Kidney epithelial cell (primary cell): ENCODE measurements around the gene ZNF277. TPM values are rescaled to one million over a fixed set of nuclear protein-coding genes. Genes with fewer than 3 reads are reported as not detected.

Experiments used
- DNase-seq: peaks from one replicate; pipeline ENCODE4 v3.0.0-alpha.2; 2010; ENCODE audit warnings: low read depth
- H3K27me3 ChIP-seq: 2 replicates; pipeline ENCODE4 v1.6.0; 2011; ENCODE audit warnings: low read length; ENCODE audit not compliant: control insufficient read depth, insufficient read depth
- H3K36me3 ChIP-seq: 2 replicates; pipeline ENCODE4 v1.5.1; 2011; ENCODE audit warnings: low read length; ENCODE audit not compliant: control insufficient read depth, insufficient read depth
- H3K4me3 ChIP-seq: 2 replicates; pipeline ENCODE4 v1.5.1; 2011; ENCODE audit warnings: low read depth, mild to moderate bottlenecking, control low read depth, low read length
- total RNA-seq: library from RNA; depleted of rRNA; stranded (reverse); fragments of >200 nt; gene quantifications from 2 replicates; pipeline ENCODE4 v1.2.3, GENCODE V29; 2015
- TF ChIP-seq, protein P1 (sequence below): IDR thresholded peaks from 2 replicates; pipeline ENCODE4 v1.5.1; 2011; ENCODE audit warnings: mild to moderate bottlenecking, moderate library complexity, low read length, control low read depth, inconsistent platforms; ENCODE audit not compliant: insufficient read depth, poor library complexity, severe bottlenecking

The ZNF277 gene
- total RNA-seq, 1 donor from 2014 or later: 34.6 TPM

- DNase-seq: no peak
- TF ChIP-seq, protein P1, sequence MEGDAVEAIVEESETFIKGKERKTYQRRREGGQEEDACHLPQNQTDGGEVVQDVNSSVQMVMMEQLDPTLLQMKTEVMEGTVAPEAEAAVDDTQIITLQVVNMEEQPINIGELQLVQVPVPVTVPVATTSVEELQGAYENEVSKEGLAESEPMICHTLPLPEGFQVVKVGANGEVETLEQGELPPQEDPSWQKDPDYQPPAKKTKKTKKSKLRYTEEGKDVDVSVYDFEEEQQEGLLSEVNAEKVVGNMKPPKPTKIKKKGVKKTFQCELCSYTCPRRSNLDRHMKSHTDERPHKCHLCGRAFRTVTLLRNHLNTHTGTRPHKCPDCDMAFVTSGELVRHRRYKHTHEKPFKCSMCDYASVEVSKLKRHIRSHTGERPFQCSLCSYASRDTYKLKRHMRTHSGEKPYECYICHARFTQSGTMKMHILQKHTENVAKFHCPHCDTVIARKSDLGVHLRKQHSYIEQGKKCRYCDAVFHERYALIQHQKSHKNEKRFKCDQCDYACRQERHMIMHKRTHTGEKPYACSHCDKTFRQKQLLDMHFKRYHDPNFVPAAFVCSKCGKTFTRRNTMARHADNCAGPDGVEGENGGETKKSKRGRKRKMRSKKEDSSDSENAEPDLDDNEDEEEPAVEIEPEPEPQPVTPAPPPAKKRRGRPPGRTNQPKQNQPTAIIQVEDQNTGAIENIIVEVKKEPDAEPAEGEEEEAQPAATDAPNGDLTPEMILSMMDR: no peak
Observed at GRCh38 chr7:112233048-112233697, 26.7 kb downstream of the ZNF277 start.

DNA sequence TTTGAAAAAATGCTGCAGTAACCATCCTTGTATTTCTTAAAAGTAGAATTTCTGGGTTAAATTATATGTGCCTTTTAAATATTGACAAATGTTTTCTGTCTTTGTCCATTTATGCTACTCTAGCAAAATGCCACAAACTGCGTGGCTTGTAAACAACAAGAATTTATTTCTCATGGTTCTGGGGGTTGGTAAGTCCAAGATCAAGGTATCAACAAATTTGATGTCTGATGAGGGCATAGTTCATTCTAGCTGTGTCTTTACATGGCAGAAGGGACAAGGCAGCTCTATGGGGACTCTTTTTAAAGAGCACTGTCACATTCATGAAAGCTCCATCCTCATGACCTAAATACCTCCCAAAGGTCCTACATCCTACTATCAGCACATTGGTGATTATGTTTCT lies 27.7 kb downstream of the ZNF277 start:
- TF ChIP-seq, protein P1: no peak
- Histone ChIP-seq H3K36me3 (no peaks in the 10 kb centered on the region), H3K27me3 (no peaks in the 10 kb centered on the region), H3K4me3 (no peak overlapping the region)
- no peak for DNase-seq

More at GRCh38 chr7:112233048-112233697, 26.7 kb downstream of the ZNF277 start:
- H3K4me3 ChIP-seq: no peak overlapping the region
- no peaks in the 10 kb centered on the region for H3K36me3 ChIP-seq
- no peaks in the 10 kb centered on the region for H3K27me3 ChIP-seq

DNA sequence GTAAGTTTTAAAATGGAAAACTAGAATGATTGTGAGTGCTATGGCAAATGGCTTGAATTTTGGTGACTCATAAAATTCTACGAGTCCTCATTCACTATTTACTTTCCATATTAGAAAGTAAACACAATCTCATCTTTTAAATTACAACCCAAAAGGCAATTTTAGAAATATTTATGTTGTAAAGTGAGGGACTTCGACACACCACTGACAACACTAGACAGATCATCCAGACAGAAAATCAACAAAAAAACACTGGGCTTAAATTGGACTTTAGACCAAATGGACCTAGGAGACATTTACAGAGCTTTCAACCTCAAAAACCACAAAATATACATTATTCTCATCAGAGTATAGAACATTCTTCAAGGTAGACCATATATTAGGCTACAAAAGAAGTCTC lies 30.1 kb downstream of the ZNF277 start:
- Histone ChIP-seq H3K27me3 (no peaks in the 10 kb centered on the region), H3K36me3 (no peaks in the 10 kb centered on the region), H3K4me3 (no peak overlapping the region)
- DNase-seq: no peak
- TF ChIP-seq, protein P1: no peak

GRCh38 chr7:112238330-112238729 lies 31.8 kb downstream of the ZNF277 start:
- no peak for DNase-seq
- no peak overlapping the region for H3K4me3 ChIP-seq
- H3K36me3 ChIP-seq: no peaks in the 10 kb centered on the region
- H3K27me3 ChIP-seq: no peaks in the 10 kb centered on the region
- TF ChIP-seq, protein P1: no peak

DNA sequence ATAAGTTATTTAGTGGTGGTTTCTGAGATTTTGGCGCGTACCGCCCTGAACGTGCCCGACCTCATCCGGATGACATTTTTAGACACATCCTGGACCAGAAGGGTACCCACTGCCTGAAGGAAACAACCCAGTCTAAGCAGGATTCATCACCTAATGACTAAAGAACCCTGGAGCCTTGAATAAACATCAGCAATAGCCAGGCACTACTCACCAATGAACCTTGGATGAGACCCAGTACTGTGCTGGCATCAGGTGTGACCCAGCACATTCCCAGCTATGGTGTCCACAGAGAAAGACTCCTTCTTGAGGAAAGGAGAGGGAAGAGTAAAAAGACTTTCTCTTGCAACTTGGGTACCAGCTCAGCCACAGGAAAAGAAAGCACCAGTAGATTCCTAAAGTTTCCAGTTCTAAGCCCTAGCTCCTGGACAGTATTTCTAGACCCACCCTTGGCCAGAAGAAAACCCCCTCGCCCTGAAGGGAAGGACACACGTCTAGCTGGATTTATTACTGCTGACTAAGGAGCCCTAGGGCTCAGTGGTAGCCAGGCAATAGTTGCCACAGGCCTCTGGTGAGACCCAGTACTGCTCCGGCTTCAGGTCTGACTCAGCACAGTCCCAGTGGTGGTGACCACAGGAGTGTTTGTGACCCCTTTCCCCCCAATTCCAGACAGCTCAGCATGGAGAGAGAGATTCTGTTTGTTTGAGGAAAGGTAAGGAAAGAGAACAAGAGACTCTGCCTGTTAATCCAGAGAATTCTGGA lies 32.5 kb downstream of the ZNF277 start:
- H3K27me3 ChIP-seq: no peaks in the 10 kb centered on the region
- TF ChIP-seq, protein P1: no peak
- DNase-seq: no peak
- H3K4me3 ChIP-seq: no peak overlapping the region
- no peaks in the 10 kb centered on the region for H3K36me3 ChIP-seq
